ENCODE data around the gene HAPLN1. TPM values are rescaled to one million over a fixed set of nuclear protein-coding genes. Genes with fewer than 3 reads are reported as not detected.

The HAPLN1 gene
- total RNA-seq, 2 donors from 2014 or later: 0.12 to 0.19 TPM

GRCh38 chr5:83639911-83640310 lies 80.7 kb downstream of the HAPLN1 start:
- TF ChIP-seq CTCF (IDR thresholded peaks at IDR 0.05): no peak
- Histone ChIP-seq H3K4me1 (no peaks in the 10 kb centered on the region), H3K36me3 (no peaks in the 10 kb centered on the region), H3K4me3 (no peak overlapping the region), H3K27ac (no peak overlapping the region), H3K9me3 (no peaks in the 10 kb centered on the region), H3K27me3 (no peaks in the 10 kb centered on the region)
- DNase-seq (ENCODE audit: low spot score): no peak

GRCh38 chr5:83636156-83636555 lies 84.5 kb downstream of the HAPLN1 start:
- Histone ChIP-seq H3K36me3 (no peaks in the 10 kb centered on the region), H3K4me3 (no peak overlapping the region), H3K27me3 (no peaks in the 10 kb centered on the region), H3K4me1 (no peaks in the 10 kb centered on the region), H3K27ac (no peak overlapping the region), H3K9me3 (no peaks in the 10 kb centered on the region)
- DNase-seq (ENCODE audit: low spot score): no peak
- TF ChIP-seq CTCF (IDR thresholded peaks at IDR 0.05): no peak

- no peak for TF ChIP-seq CTCF (IDR thresholded peaks at IDR 0.05)
- DNase-seq (ENCODE audit: low spot score): no peak
- H3K27me3 ChIP-seq: no peaks in the 10 kb centered on the region
- H3K4me3 ChIP-seq: no peak overlapping the region
- H3K36me3 ChIP-seq: no peaks in the 10 kb centered on the region
- no peak overlapping the region for H3K27ac ChIP-seq
- H3K4me1 ChIP-seq: no peaks in the 10 kb centered on the region
- H3K9me3 ChIP-seq: no peaks in the 10 kb centered on the region
Measured at GRCh38 chr5:83633285-83633684, 87.4 kb downstream of the HAPLN1 start.

GRCh38 chr5:83632874-83633273 lies 87.8 kb downstream of the HAPLN1 start:
- no peak for TF ChIP-seq CTCF (IDR thresholded peaks at IDR 0.05)
- H3K4me3 ChIP-seq: no peak overlapping the region
- DNase-seq (ENCODE audit: low spot score): no peak

GRCh38 chr5:83628360-83628759 lies 92.3 kb downstream of the HAPLN1 start:
- Histone ChIP-seq H3K36me3 (no peaks in the 10 kb centered on the region), H3K27me3 (no peaks in the 10 kb centered on the region)

More at GRCh38 chr5:83632874-83633273, 87.8 kb downstream of the HAPLN1 start:
- Histone ChIP-seq H3K36me3 (no peaks in the 10 kb centered on the region), H3K27me3 (no peaks in the 10 kb centered on the region), H3K27ac (no peak overlapping the region), H3K9me3 (no peaks in the 10 kb centered on the region), H3K4me1 (no peaks in the 10 kb centered on the region)

More at GRCh38 chr5:83628360-83628759, 92.3 kb downstream of the HAPLN1 start:
- no peaks in the 10 kb centered on the region for H3K4me1 ChIP-seq
- DNase-seq (ENCODE audit: low spot score): no peak
- no peak overlapping the region for H3K4me3 ChIP-seq
- H3K9me3 ChIP-seq: no peaks in the 10 kb centered on the region
- no peak overlapping the region for H3K27ac ChIP-seq
- TF ChIP-seq CTCF (IDR thresholded peaks at IDR 0.05): no peak
